K562 (cell line): ENCODE data around the gene SLMAP. TPM values are rescaled to one million over a fixed set of nuclear protein-coding genes. Genes with fewer than 3 reads are reported as not detected.

Experiments
- ATAC-seq: fragments of 200-7000 bp; cut with Tn5 transposase; 3 replicates; pipeline ENCODE4 v1.9.1; 2020; ENCODE audit warnings: moderate library complexity
- BruUV-seq: library from RNA; stranded (reverse); fragments of 400-500 nt; replicated peaks from 2 replicates; lab custom pipeline; 2021; lab: Mats Ljungman, UMichigan
- CTCF ChIA-PET: fragments of 300-600 bp; formaldehyde crosslinking; extraction: SDS; loops from one replicate; lab custom pipeline; 2021; ENCODE audit warnings: low intra/inter-chr PET ratio; lab: Yijun Ruan, JAX
- POLR2A ChIA-PET: fragments of 300-600, 350-650 bp; sonication (Branson Sonifier 250); formaldehyde crosslinking; extraction: SDS; loops from one replicate; lab custom pipeline; 2021; ENCODE audit warnings: antibody characterized with exemption, inconsistent platforms; lab: Yijun Ruan, JAX
- DNase-seq, 4 experiments: peaks; one replicate each; pipeline versions ENCODE4 v3.0.0 to v3.0.0-alpha.2; 2011 to 2018; ENCODE audit warnings: low spot score in 3 of 4, mixed read lengths in 3 of 4; ENCODE audit errors: extremely low read depth in 1 of 4
- FAIRE-seq: peaks from 2 replicates; lab custom pipeline; 2011; peaks lifted over from hg19 to GRCh38; lab: Jason Lieb, UNC
- H2AFZ ChIP-seq: 2 replicates; pipeline ENCODE4 v1.6.0; 2011; ENCODE audit warnings: low read depth, low read length, control low read depth, inconsistent platforms
- H3K27ac ChIP-seq: fragments of 200-600 bp; 3 replicates; pipeline ENCODE4 v1.8.0; 2011; ENCODE audit warnings: low read depth, mild to moderate bottlenecking, control low read depth, inconsistent platforms, low read length, moderate library complexity, mixed read lengths; ENCODE audit errors: extremely low read depth
- H3K27me3 ChIP-seq, 2 experiments: fragments of 300-600 bp in 1 of 2; 2 replicates in 1 of 2; 3 replicates in 1 of 2; pipeline versions ENCODE4 v1.6.0 to v1.8.0; 2011; ENCODE audit warnings: inconsistent platforms in 2 of 2, low read length in 2 of 2, mild to moderate bottlenecking in 1 of 2, mixed read lengths in 1 of 2, moderate library complexity in 1 of 2; ENCODE audit not compliant: control insufficient read depth in 2 of 2, insufficient read depth in 2 of 2
- H3K36me3 ChIP-seq: fragments of 300-600 bp; 3 replicates; pipeline ENCODE4 v1.8.0; 2011; ENCODE audit warnings: mild to moderate bottlenecking, low read length, inconsistent platforms; ENCODE audit not compliant: control insufficient read depth, insufficient read depth
- H3K4me1 ChIP-seq, 2 experiments: fragments of 200-600 bp in 1 of 2; replicated peaks in 1 of 2; 2 replicates in 1 of 2; 3 replicates in 1 of 2; pipeline versions ENCODE4 v1.5.1 to v1.8.0; 2011; ENCODE audit warnings: inconsistent platforms in 2 of 2, low read length in 2 of 2, mild to moderate bottlenecking in 1 of 2, mixed read lengths in 1 of 2, moderate library complexity in 1 of 2; ENCODE audit not compliant: control insufficient read depth in 2 of 2, insufficient read depth in 2 of 2
- H3K4me2 ChIP-seq: 2 replicates; pipeline ENCODE4 v1.6.1; 2011; ENCODE audit warnings: low read length, control low read depth, inconsistent platforms, mixed read lengths; ENCODE audit not compliant: insufficient read depth
- H3K4me3 ChIP-seq: fragments of 200-600 bp; sonication (generic), shearing (Covaris generic); 2 replicates; pipeline ENCODE4 v1.5.1; 2016; ENCODE audit warnings: control low read depth, inconsistent platforms
- H3K79me2 ChIP-seq: fragments of 200-600 bp; 3 replicates; pipeline ENCODE4 v1.8.0; 2011; ENCODE audit warnings: low read length, inconsistent platforms; ENCODE audit not compliant: control insufficient read depth, insufficient read depth
- H3K9ac ChIP-seq, 2 experiments: 2 replicates each; pipeline versions ENCODE4 v1.6.0 to v1.6.1; 2011; ENCODE audit warnings: low read depth in 2 of 2, low read length in 2 of 2, control low read depth in 1 of 2, inconsistent platforms in 1 of 2, mild to moderate bottlenecking in 1 of 2, mixed read lengths in 1 of 2; ENCODE audit not compliant: insufficient read depth in 1 of 2
- H3K9me1 ChIP-seq: one replicate; pipeline ENCODE4 v1.6.0; 2011; ENCODE audit warnings: inconsistent platforms, mild to moderate bottlenecking, low read length, moderate library complexity; ENCODE audit not compliant: control insufficient read depth, insufficient read depth
- H3K9me3 ChIP-seq: replicated peaks from 2 replicates; pipeline ENCODE4 v1.5.1; 2011; ENCODE audit warnings: low read depth, low read length, inconsistent platforms; ENCODE audit not compliant: control insufficient read depth, insufficient read depth
- H4K20me1 ChIP-seq: replicated peaks from 2 replicates; pipeline ENCODE4 v1.6.1; 2011; ENCODE audit warnings: low read length, inconsistent platforms, mixed read lengths; ENCODE audit not compliant: control insufficient read depth, insufficient read depth
- BDP1 ChIP-seq: IDR thresholded peaks from 3 replicates; pipeline ENCODE4 v1.6.1; 2011; ENCODE audit not compliant: insufficient read length, insufficient read depth
- FOXJ2 ChIP-seq: fragments of 200-800 bp; sonication (Bioruptor generic); IDR thresholded peaks from 2 replicates; pipeline ENCODE4 v1.6.1; 2016; ENCODE audit warnings: missing genetic modification characterization, missing compliant biosample characterization
- MEIS2 ChIP-seq: fragments of 450-650 bp; IDR thresholded peaks from 2 replicates; pipeline ENCODE4 v1.6.1; 2014; ENCODE audit warnings: mild to moderate bottlenecking; ENCODE audit not compliant: partially characterized antibody
- MTF1 ChIP-seq: fragments of 250-450 bp; sonication (Bioruptor Pico); IDR thresholded peaks from 2 replicates; pipeline ENCODE4 v1.9.0; 2021; ENCODE audit warnings: moderate library complexity, mild to moderate bottlenecking, inconsistent platforms, borderline replicate concordance
- PBX2 ChIP-seq, 2 experiments: IDR thresholded peaks in 1 of 2; conservative IDR thresholded peaks in 1 of 2; 2 replicates each; pipeline ENCODE4 v1.6.1; 2016; ENCODE audit warnings: low read depth in 2 of 2, mild to moderate bottlenecking in 1 of 2, missing compliant biosample characterization in 1 of 2, missing genetic modification characterization in 1 of 2, moderate library complexity in 1 of 2
- POU5F1 ChIP-seq: fragments of 150-350 bp; IDR thresholded peaks from 2 replicates; pipeline ENCODE4 v1.6.1; 2014; ENCODE audit warnings: borderline replicate concordance, low read length, low read depth, mild to moderate bottlenecking; ENCODE audit not compliant: partially characterized antibody
- ZNF212 ChIP-seq: fragments of 450-650 bp; formaldehyde crosslinking; IDR thresholded peaks from 2 replicates; pipeline ENCODE4 v1.4.0; 2020; ENCODE audit warnings: mild to moderate bottlenecking
- WGBS: fragments of 100-300 bp; shearing (Covaris generic); methylation state at CpG from one replicate; pipeline ENCODE4 v1.1.6; 2016; ENCODE audit warnings: low coverage, mixed read lengths; ENCODE audit not compliant: insufficient coverage; ENCODE audit errors: missing lambda C conversion rate; 5-methylcytosine and 5-hydroxymethylcytosine counted together
- in situ Hi-C: fragments of 300-500 bp; cut with MboI; formaldehyde crosslinking; loops from 4 replicates; pipeline ENCODE4 v1.15.0; 2018; ENCODE audit warnings: inconsistent platforms, mixed read lengths
- intact Hi-C: fragments of 100-400 bp; cut with micrococcal nuclease; formaldehyde crosslinking; loops from 2 replicates; pipeline ENCODE4 v1.14.2; 2022
- polyA plus RNA-seq, 8 experiments: library from polyadenylated mRNA; depleted of rRNA in 4 of 8; stranded (reverse) in 5 of 8; unstranded in 3 of 8; fragments of >200 nt; fragmentation: Nextera tagmentation in 2 of 8; fragmentation: Illumina TruSeq in 1 of 8; extraction: Ambion mirVana in 2 of 8; extraction: Trizol in 1 of 8; gene quantifications; 2 replicates each; pipeline versions ENCODE4 v1.2.1 to v1.2.3, GENCODE V29; 2011 to 2014; ENCODE audit warnings: inconsistent platforms in 1 of 8, missing spikeins in 1 of 8
- total RNA-seq, 7 experiments: library from RNA; depleted of rRNA in 6 of 7; stranded (reverse); fragments of >200 nt in 6 of 7; fragmentation: Illumina TruSeq in 2 of 7; extraction: Trizol in 2 of 7; gene quantifications; 2 replicates each; pipeline versions ENCODE4 v1.2.1 to v1.2.3, GENCODE V29; 2011 to 2021; ENCODE audit warnings: low replicate concordance in 1 of 7
- TF ChIP-seq, protein P1 (sequence below): fragments of 250-450 bp; sonication (Bioruptor Pico); IDR thresholded peaks from 2 replicates; pipeline ENCODE4 v1.8.0; 2022; ENCODE audit warnings: inconsistent platforms
- TF ChIP-seq, protein P2 (sequence below): fragments of 450-650 bp; IDR thresholded peaks from 2 replicates; pipeline ENCODE4 v1.6.1; 2016

The SLMAP gene
- total and polyA plus RNA-seq, 9 of the 15 experiments (the other 6 are each of a cell fraction or from before 2014, with no cell fraction given): 12.1 to 50.7 (median 28.3) TPM

DNA sequence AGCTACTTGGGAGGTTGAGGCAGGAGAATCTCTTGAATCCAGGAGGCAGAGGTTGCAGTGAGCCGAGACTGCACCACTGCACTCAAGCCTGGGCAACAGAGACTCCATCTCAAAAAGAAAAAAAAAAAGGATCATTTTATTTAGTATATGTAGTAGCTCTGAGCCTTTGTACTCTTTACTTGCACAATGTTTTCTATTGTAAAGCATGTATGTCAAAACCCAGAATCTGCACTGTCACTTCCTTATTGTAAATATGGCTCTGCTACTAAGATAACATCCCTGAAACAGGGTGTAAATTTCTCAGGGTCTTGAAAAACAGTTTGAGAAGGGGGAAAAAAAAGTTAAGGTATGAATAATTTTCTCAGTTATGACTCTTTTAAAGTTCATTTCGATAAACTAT, 35.1 kb downstream of the SLMAP start (continued):
- TF ChIP-seq, protein P1, sequence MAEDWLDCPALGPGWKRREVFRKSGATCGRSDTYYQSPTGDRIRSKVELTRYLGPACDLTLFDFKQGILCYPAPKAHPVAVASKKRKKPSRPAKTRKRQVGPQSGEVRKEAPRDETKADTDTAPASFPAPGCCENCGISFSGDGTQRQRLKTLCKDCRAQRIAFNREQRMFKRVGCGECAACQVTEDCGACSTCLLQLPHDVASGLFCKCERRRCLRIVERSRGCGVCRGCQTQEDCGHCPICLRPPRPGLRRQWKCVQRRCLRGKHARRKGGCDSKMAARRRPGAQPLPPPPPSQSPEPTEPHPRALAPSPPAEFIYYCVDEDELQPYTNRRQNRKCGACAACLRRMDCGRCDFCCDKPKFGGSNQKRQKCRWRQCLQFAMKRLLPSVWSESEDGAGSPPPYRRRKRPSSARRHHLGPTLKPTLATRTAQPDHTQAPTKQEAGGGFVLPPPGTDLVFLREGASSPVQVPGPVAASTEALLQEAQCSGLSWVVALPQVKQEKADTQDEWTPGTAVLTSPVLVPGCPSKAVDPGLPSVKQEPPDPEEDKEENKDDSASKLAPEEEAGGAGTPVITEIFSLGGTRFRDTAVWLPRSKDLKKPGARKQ (CRISPR knock-in tag): no peak
- TF ChIP-seq FOXJ2 (tag) (0 out of 2 replicates have a peak, but pooled peaks have one; percentile 44), MTF1 (CRISPR knock-in tag) (no peak), BDP1 (no peak)

- POLR2A ChIA-PET: interaction anchor here (1.4 to 2.0 kb wide), 2 partner anchors 9 to 29 kb away, joined by 3 to 9 read pairs; no protein-coding TSS in a partner anchor
- TF ChIP-seq, protein P2, sequence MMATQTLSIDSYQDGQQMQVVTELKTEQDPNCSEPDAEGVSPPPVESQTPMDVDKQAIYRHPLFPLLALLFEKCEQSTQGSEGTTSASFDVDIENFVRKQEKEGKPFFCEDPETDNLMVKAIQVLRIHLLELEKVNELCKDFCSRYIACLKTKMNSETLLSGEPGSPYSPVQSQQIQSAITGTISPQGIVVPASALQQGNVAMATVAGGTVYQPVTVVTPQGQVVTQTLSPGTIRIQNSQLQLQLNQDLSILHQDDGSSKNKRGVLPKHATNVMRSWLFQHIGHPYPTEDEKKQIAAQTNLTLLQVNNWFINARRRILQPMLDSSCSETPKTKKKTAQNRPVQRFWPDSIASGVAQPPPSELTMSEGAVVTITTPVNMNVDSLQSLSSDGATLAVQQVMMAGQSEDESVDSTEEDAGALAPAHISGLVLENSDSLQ: peak; percentile 88
- TF ChIP-seq MEIS2 (peak; percentile 91), PBX2 (CRISPR knock-in tag; IDR thresholded peaks at IDR 0.05; ENCODE audit: low read depth) (no peak), PBX2 (tag; conservative IDR thresholded peaks at IDR 0.05; ENCODE audit: low read depth) (peak; percentile 87), POU5F1 (no peak), ZNF212 (CRISPR knock-in tag) (no peak)
- TF ChIP-seq, all 486 proteins: peak for 3
- ATAC-seq (no peak), DNase-seq (no peak), FAIRE-seq (no peak)
- in situ Hi-C loops (no loop called here), intact Hi-C loops (loop anchor here (2.0 kb wide), 1 partner anchor 35 kb away; the partner anchor contains the start of gene SLMAP)
- H3K9ac ChIP-seq: peak overlapping the region in 1 of 2 experiments; percentile 48; a peak in 1 of 4 replicates
- CTCF ChIA-PET: no interaction called here
- H4K20me1 ChIP-seq: no peaks in the 10 kb centered on the region
- H2AFZ ChIP-seq: no peak overlapping the region
- H3K36me3 ChIP-seq: 0 out of 3 replicates have a peak, but pooled peaks cover 5% of the 10 kb centered on the region
- H3K4me2 ChIP-seq: no peak overlapping the region
- no peaks in the 10 kb centered on the region for H3K27me3 ChIP-seq
- BruUV-seq: no TSS peak
- no peaks in the 10 kb centered on the region for H3K9me3 ChIP-seq
- H3K27ac ChIP-seq: peak overlapping the region; percentile 78; the same call in 2 of the 3 replicates
- peaks cover 83% of the 10 kb centered on the region for H3K79me2 ChIP-seq
- WGBS: 12% methylated on average over 1 of the region's 1 CpG
- H3K9me1 ChIP-seq: no peaks in the 10 kb centered on the region
- peaks cover 6 to 52% of the 10 kb centered on the region in 2 experiments; a peak in 4 of 5 replicates for H3K4me1 ChIP-seq
- H3K4me3 ChIP-seq: no peak overlapping the region
Observed at GRCh38 chr3:57792198-57792597, 36.1 kb downstream of the SLMAP start.
